Measurements from ENCODE around the gene CLDN16. TPM values are rescaled to one million over a fixed set of nuclear protein-coding genes. Genes with fewer than 3 reads are reported as not detected.
A peak's percentile ranks its signal among the peaks of the same experiment; 100 is the strongest.

CLDN16 gene
- total RNA-seq: not detected
- long read RNA-seq: 0 reads

DNA sequence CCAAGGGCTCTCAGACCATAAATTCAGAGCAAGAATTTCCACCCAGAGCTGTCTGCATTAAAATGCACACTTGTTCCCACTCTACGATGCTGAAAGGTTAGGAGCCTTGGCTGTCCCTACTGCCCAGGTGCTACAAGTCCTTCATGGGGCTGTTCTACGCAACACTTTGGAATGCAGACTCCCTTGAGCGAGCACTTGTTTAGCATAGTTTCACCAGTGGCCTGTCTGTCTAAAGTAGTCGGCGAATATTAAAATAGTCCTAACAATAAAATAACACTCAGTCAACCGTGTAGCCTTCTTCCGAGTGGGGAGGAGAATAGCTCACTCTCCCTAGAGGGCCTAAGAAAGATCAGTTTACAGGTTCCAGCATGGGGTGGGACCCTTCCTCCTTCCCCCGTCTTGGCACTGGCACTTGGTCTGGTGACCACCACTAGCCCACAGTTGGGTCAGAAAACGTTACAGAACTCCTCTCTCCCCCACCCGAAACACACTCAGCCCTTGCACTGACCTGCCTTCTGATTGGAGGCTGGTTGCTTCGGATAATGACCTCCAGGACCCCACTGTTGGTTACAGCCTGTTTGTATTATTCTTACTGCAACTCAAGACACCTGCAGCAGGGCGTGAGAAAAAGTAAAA, at the start of gene CLDN16:
TSS of gene CLDN16 (plus strand) at position 586 of the 636 bp plus-strand sequence. CDS start 167 bp downstream, outside the sequence.
- no peak for DNase-seq
- ATAC-seq: no peak
- intact Hi-C loops (cut with micrococcal nuclease): no loop called here

GRCh38 chr3:190338717-190339116, 49.2 kb upstream of the CLDN16 start:
- ATAC-seq: peak; percentile 58
- intact Hi-C loops (cut with micrococcal nuclease): no loop called here
- DNase-seq: no peak

DNA sequence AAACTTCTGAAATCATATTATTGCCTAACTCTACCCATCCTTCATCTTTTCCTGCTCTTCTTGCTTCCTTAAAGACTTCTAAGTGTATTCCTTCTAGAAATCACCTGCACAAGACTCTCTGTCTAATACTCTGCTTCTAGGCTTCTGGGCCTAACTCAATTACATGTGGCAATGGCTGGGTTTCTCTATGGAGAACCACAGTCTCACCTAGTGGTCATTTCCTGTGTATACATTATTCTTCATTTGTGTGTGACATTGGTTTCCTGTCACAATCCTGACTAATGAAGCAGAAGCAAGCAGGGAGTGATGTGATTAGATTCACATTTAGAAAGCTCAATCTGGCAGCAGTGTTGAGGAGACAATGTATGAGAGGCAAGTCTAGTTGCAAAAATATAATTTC, 48.8 kb upstream of the CLDN16 start:
- DNase-seq (no peak), ATAC-seq (no peak)
- intact Hi-C loops (cut with micrococcal nuclease): no loop called here

DNA sequence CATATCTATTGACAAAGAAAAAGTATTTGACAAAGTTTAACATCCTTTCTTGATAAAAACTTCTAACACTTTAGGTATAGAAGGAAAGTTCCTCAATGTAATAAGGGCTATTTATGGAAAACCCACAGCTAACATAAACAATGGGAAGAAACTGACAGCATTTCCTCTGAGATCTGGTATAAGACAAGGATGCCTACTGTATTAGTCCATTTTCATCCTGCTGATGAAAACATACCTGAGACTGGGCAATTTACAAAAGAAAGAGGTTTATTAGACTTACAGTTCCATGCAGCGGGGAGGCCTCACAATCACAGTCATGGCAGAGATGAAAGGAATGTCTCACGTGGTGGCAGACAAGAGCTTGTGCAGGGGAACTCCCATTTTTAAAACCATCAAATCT, 47.9 kb upstream of the CLDN16 start:
- DNase-seq (no peak), ATAC-seq (no peak)
- intact Hi-C loops (cut with micrococcal nuclease): no loop called here

GRCh38 chr3:190345027-190345821, 42.7 kb upstream of the CLDN16 start:
- no peak for DNase-seq
- intact Hi-C loops (cut with micrococcal nuclease): no loop called here
- ATAC-seq: peak; percentile 99

DNA sequence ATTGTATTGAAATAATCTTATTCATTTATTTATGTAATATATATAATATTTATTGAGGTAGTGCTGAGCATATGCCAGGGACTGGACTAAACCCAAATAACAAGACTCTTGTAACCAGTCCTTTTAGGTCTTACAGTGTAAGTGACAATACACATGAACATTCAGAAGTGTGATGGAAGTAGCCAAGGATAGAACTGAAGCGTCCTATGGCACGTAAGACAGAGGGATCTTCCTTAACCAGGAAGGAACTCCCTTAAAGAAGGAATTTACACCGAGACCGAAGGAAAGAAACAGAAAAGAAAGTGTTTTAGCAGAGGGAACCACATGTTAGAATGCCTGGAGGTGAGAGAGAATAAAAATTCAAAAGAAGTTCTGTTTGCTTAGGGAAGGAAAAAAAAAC, 42.1 kb upstream of the CLDN16 start:
- intact Hi-C loops (cut with micrococcal nuclease): no loop called here
- DNase-seq (no peak), ATAC-seq (peak; percentile 60)

- ATAC-seq: no peak
- intact Hi-C loops (cut with micrococcal nuclease): no loop called here
- no peak for DNase-seq
Measured at GRCh38 chr3:190346541-190346940, 41.4 kb upstream of the CLDN16 start.

DNA sequence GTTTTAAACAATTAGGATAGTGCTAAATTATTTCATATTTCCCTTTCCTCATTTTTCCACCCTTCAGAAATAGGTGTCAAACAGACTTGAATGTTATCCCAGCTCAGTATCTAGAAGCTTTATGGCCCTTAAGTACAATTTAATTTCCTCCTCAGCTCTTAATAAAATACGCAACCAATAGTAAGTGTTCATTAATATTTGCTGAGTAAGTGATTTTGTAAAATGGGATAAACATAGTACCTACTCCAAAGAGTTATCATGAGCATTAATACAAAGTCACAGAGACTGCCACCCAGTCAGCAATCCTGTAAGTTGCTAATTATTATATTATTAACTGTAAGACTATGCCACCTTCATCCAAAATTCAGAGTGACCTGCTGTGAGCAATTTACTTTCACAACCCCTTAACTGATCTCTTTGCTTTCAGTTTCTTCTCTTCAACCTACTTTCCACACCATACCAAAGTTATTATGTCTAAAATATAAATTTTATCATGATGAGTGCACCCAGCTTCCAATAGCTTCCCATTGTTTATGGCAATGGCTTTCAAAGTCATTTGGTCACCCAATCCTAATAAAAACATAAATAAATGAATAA, 35.0 kb upstream of the CLDN16 start:
- DNase-seq: no peak
- ATAC-seq: no peak
- intact Hi-C loops (cut with micrococcal nuclease): no loop called here

GRCh38 chr3:190356246-190356645, 31.7 kb upstream of the CLDN16 start:
- intact Hi-C loops (cut with micrococcal nuclease): no loop called here
- DNase-seq: no peak
- no peak for ATAC-seq

- intact Hi-C loops (cut with micrococcal nuclease): no loop called here
- no peak for DNase-seq
- ATAC-seq: no peak
Measured at GRCh38 chr3:190357468-190357867, 30.5 kb upstream of the CLDN16 start.

DNA sequence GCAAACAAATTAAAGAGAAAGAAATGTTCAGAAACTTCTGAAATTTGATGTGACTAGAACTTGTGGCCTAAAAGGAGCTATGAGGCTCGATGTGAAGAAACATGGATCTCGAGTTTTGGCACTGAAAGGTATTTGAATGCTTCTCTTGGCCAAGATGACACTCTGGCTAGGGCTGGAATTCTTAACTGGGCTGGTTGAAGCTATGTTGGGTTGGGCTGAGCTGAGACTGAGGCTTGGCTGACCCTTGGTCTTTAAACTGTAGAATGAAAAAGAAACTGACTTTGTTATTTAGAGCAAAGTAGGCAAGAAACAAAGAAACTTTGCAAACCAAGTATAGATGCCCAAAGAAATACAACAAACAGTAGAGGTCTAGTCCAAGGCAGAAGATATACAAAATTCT, 28.1 kb upstream of the CLDN16 start:
- intact Hi-C loops (cut with micrococcal nuclease): no loop called here
- DNase-seq (no peak), ATAC-seq (no peak)

GRCh38 chr3:190360228-190360627, 27.7 kb upstream of the CLDN16 start:
- intact Hi-C loops (cut with micrococcal nuclease): no loop called here
- no peak for ATAC-seq
- no peak for DNase-seq

GRCh38 chr3:190361791-190362190, 26.2 kb upstream of the CLDN16 start:
- no peak for DNase-seq
- ATAC-seq: no peak
- intact Hi-C loops (cut with micrococcal nuclease): no loop called here

- intact Hi-C loops (cut with micrococcal nuclease): no loop called here
- DNase-seq (no peak), ATAC-seq (no peak)
Measured at GRCh38 chr3:190362258-190362657, 25.7 kb upstream of the CLDN16 start.

DNA sequence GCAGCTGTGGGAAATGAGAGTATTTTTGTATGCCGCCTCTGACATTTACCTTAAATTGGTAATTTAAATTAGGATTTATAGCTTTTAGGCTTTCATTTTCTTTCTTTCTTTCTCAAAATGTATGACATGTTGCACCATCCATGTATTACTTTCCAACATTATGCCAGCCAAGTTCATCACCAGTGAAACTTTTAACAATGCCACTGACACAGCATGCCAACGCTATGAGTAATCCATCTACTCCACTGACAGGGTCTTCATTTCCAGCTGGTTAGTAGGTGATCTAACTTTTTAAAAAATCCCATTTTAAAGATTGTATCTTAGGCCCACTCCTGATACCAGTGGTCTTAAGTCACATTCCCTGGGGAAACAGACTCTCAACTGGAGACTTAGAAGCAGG, 21.8 kb upstream of the CLDN16 start:
- no peak for ATAC-seq
- intact Hi-C loops (cut with micrococcal nuclease): no loop called here

DNA sequence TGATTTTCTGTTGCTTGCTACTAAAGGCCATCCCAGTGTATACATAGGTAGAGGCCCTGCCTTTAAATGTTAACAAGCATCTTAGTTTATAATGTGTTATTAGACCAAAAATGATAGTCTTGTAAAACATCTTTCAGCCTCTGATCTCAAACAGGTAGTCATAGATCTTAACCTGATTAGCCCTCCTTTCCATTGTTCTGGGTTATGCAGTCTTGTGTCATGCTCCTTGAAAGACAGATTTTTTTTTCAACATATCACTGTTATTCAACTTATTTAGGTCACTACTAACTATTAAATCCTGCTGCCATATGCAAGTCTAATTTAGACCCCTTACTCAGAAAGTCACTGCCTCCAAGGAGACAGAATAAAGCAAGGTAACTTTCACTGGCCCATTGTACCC, 19.1 kb upstream of the CLDN16 start:
- DNase-seq (no peak), ATAC-seq (no peak)
- intact Hi-C loops (cut with micrococcal nuclease): no loop called here

More for the DNA sequence above, 21.8 kb upstream of the CLDN16 start:
- no peak for DNase-seq

DNA sequence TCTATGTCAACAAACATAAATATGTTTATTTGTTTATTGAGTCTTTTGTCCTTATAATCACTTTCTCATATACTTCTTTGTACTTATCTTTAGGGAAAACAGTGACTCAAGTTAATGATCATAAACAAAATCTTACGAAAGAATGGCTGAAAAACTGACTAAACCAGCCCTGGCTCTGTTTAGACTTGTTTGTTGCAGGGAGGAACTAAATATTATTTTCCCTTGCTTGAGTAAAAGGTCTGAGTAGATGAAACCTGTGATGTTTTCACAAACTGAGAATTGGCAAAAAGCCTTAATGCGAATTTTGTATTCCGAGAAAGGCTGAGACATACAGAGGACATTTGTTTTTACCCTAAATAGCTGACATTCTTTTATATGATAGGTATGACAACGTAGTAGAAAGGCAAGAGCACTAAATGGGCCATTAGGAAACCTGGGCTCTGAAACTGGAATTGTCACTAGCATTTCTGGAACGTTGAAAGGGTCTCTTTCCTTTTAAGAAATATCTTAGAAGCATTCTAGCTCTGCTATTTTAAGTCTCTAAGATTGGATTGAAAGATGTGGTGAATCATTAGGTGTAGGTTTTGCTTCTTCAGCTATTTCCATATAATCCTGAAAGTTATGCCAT, 18.2 kb upstream of the CLDN16 start:
- ATAC-seq (no peak), DNase-seq (no peak)
- intact Hi-C loops (cut with micrococcal nuclease): no loop called here

- intact Hi-C loops (cut with micrococcal nuclease): no loop called here
- DNase-seq (no peak), ATAC-seq (no peak)
Measured at GRCh38 chr3:190370369-190370768, 17.6 kb upstream of the CLDN16 start.

- ATAC-seq (no peak), DNase-seq (no peak)
- intact Hi-C loops (cut with micrococcal nuclease): no loop called here
Measured at GRCh38 chr3:190371152-190371551, 16.8 kb upstream of the CLDN16 start.

DNA sequence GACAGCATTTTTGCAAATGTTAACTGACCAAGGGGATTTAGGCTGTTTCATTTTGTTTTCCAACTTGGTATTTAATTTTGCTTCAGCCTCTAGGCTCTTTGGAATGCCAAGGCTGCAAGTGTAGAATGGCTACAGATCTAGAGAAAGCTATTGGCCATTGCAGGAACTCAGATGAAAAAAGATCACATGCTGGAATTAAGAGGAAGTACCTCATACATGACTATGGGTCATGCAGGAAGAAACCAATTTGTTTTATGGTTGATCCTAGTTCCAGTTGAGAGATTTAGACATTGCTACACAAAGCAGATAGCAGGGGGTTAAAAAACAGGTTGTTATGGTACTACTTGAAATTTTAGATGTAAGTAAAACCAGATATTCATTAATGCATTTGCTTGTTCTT, 12.7 kb upstream of the CLDN16 start:
- DNase-seq (no peak), ATAC-seq (no peak)

More for the DNA sequence above, 12.7 kb upstream of the CLDN16 start:
- intact Hi-C loops (cut with micrococcal nuclease): no loop called here
